A549 (cell line): Measurements from ENCODE around the gene HYAL3. TPM values are rescaled to one million over a fixed set of nuclear protein-coding genes. Genes with fewer than 3 reads are reported as not detected.

Experiments used
- ATAC-seq, 2 experiments: fragments of 200-7000 bp in 1 of 2; fragments of >200 bp in 1 of 2; cut with Nextera tagmentation in 1 of 2; cut with Tn5 transposase in 1 of 2; 3 replicates each; pipeline versions ENCODE4 v1.8.0 to v1.9.1; 2018 to 2020; ENCODE audit warnings: mild to moderate bottlenecking in 1 of 2, moderate library complexity in 1 of 2
- CTCF ChIA-PET: fragments of 300-600 bp; sonication (Branson Sonifier 250); formaldehyde crosslinking; extraction: SDS; loops from one replicate; lab custom pipeline; 2021; ENCODE audit warnings: antibody characterized with exemption, inconsistent platforms; lab: Yijun Ruan, JAX
- POLR2A ChIA-PET: fragments of 350-600 bp; formaldehyde crosslinking; extraction: SDS; loops from one replicate; lab custom pipeline; 2021; ENCODE audit warnings: antibody characterized with exemption, inconsistent platforms; lab: Yijun Ruan, JAX
- DNase-seq, 2 experiments: peaks; one replicate each; pipeline versions ENCODE4 v3.0.0 to v3.0.0-alpha.2; 2011 to 2016; ENCODE audit warnings: low read depth in 1 of 2, low spot score in 1 of 2
- FAIRE-seq: peaks from 2 replicates; lab custom pipeline; 2011; peaks lifted over from hg19 to GRCh38; lab: Jason Lieb, UNC
- H3K27ac ChIP-seq, 2 experiments: fragments of >200 bp; sonication (Bioruptor Twin); formaldehyde crosslinking; 3 replicates each; pipeline ENCODE4 v1.5.1; 2016 to 2017
- H3K4me1 ChIP-seq: fragments of >200 bp; sonication (Bioruptor Twin); formaldehyde crosslinking; 3 replicates; pipeline ENCODE4 v1.6.1; 2016
- H3K4me2 ChIP-seq: fragments of >200 bp; sonication (Bioruptor Twin); formaldehyde crosslinking; 3 replicates; pipeline ENCODE4 v1.6.1; 2016
- H3K4me3 ChIP-seq: fragments of >200 bp; sonication (Bioruptor Twin); formaldehyde crosslinking; 3 replicates; pipeline ENCODE4 v1.5.1; 2016
- H3K9me3 ChIP-seq: fragments of >200 bp; sonication (Bioruptor Twin); formaldehyde crosslinking; 3 replicates; pipeline ENCODE4 v1.6.1; 2016
- CBX8 ChIP-seq: fragments of 200-600 bp; sonication (generic); IDR thresholded peaks from 2 replicates; pipeline ENCODE4 v1.6.1; 2016
- CEBPB ChIP-seq, 2 experiments: fragments of >200 bp in 1 of 2; sonication (Bioruptor Twin) in 1 of 2; formaldehyde crosslinking in 1 of 2; IDR thresholded peaks; 2 replicates each; pipeline ENCODE4 v1.6.1; 2012 to 2016
- CHD2 ChIP-seq: fragments of 150-350 bp; IDR thresholded peaks from 2 replicates; pipeline ENCODE4 v1.6.1; 2014; ENCODE audit warnings: low read length; ENCODE audit not compliant: partially characterized antibody
- CHD4 ChIP-seq: fragments of 200-600 bp; sonication (generic); IDR thresholded peaks from 2 replicates; pipeline ENCODE4 v1.6.1; 2016; ENCODE audit warnings: antibody characterized with exemption, mild to moderate bottlenecking, borderline replicate concordance
- EHF ChIP-seq: fragments of 250-450 bp; sonication (Bioruptor Pico); IDR thresholded peaks from 2 replicates; pipeline ENCODE4 v1.5.0; 2020; ENCODE audit warnings: mild to moderate bottlenecking
- ELK1 ChIP-seq: fragments of 150-350 bp; IDR thresholded peaks from 2 replicates; pipeline ENCODE4 v1.6.1; 2014; ENCODE audit warnings: low read depth, mild to moderate bottlenecking, low read length
- EP300 ChIP-seq, 2 experiments: fragments of >200 bp; sonication (Bioruptor Twin); formaldehyde crosslinking; IDR thresholded peaks; 2 replicates in 1 of 2; 3 replicates in 1 of 2; pipeline ENCODE4 v1.6.1; 2016 to 2017
- ESRRA ChIP-seq: fragments of 150-350 bp; IDR thresholded peaks from 2 replicates; pipeline ENCODE4 v1.6.1; 2014; ENCODE audit warnings: mild to moderate bottlenecking, low read length, borderline replicate concordance
- FOSB ChIP-seq: fragments of 250-450 bp; sonication (Bioruptor Pico); IDR thresholded peaks from 2 replicates; pipeline ENCODE4 v1.5.0; 2020; ENCODE audit warnings: mild to moderate bottlenecking, moderate library complexity
- FOSL2 ChIP-seq, 2 experiments: fragments of 450-650 bp in 1 of 2; fragments of >200 bp in 1 of 2; sonication (Bioruptor Twin) in 1 of 2; formaldehyde crosslinking; IDR thresholded peaks; 2 replicates each; pipeline versions ENCODE4 v1.5.0 to v1.6.1; 2016 to 2020; ENCODE audit warnings: mild to moderate bottlenecking in 1 of 2, moderate library complexity in 1 of 2
- FOXS1 ChIP-seq: fragments of 250-450 bp; sonication (Bioruptor Pico); IDR thresholded peaks from 2 replicates; pipeline ENCODE4 v1.5.0; 2020; ENCODE audit warnings: mild to moderate bottlenecking, moderate library complexity
- HDAC2 ChIP-seq: fragments of 200-600 bp; sonication (generic); IDR thresholded peaks from 2 replicates; pipeline ENCODE4 v1.6.1; 2016
- HES2 ChIP-seq: fragments of >200 bp; sonication (Bioruptor Twin); formaldehyde crosslinking; IDR thresholded peaks from 2 replicates; pipeline ENCODE4 v1.6.1; 2016
- HEYL ChIP-seq: fragments of 250-450 bp; sonication (Bioruptor Pico); IDR thresholded peaks from 2 replicates; pipeline ENCODE4 v1.8.0; 2021; ENCODE audit warnings: mild to moderate bottlenecking, moderate library complexity
- HOXA7 ChIP-seq: fragments of 250-450 bp; sonication (Bioruptor Pico); IDR thresholded peaks from 2 replicates; pipeline ENCODE4 v1.5.0; 2020; ENCODE audit warnings: mild to moderate bottlenecking, moderate library complexity
- HOXB13 ChIP-seq: fragments of 250-450 bp; sonication (Bioruptor Pico); IDR thresholded peaks from 2 replicates; pipeline ENCODE4 v1.5.0; 2020; ENCODE audit warnings: low read depth, mild to moderate bottlenecking, moderate library complexity
- HOXB5 ChIP-seq: fragments of 250-450 bp; sonication (Bioruptor Pico); IDR thresholded peaks from 2 replicates; pipeline ENCODE4 v1.5.0; 2020; ENCODE audit warnings: mild to moderate bottlenecking, moderate library complexity
- JUN ChIP-seq, 2 experiments: fragments of >200 bp; sonication (Bioruptor Twin); formaldehyde crosslinking; IDR thresholded peaks; 2 replicates in 1 of 2; 3 replicates in 1 of 2; pipeline ENCODE4 v1.6.1; 2016 to 2017
- JUNB ChIP-seq: fragments of >200 bp; sonication (Bioruptor Twin); formaldehyde crosslinking; IDR thresholded peaks from 2 replicates; pipeline ENCODE4 v1.6.1; 2016
- KDM5A ChIP-seq: fragments of 200-600 bp; sonication (generic); IDR thresholded peaks from 2 replicates; pipeline ENCODE4 v1.6.1; 2016; ENCODE audit warnings: antibody characterized with exemption, mild to moderate bottlenecking
- MAFK ChIP-seq: fragments of 450-650 bp; IDR thresholded peaks from 2 replicates; pipeline ENCODE4 v1.6.1; 2014; ENCODE audit not compliant: partially characterized antibody
- MAX ChIP-seq: IDR thresholded peaks from 2 replicates; pipeline ENCODE4 v1.6.1; 2012
- PBX3 ChIP-seq: IDR thresholded peaks from 2 replicates; pipeline ENCODE4 v1.6.1; 2012
- PHF8 ChIP-seq: fragments of 200-600 bp; sonication (generic); IDR thresholded peaks from 2 replicates; pipeline ENCODE4 v1.6.1; 2016; ENCODE audit warnings: low read depth, mild to moderate bottlenecking, antibody characterized with exemption, moderate library complexity, borderline replicate concordance
- RCOR1 ChIP-seq: fragments of 150-350 bp; IDR thresholded peaks from 2 replicates; pipeline ENCODE4 v1.6.1; 2014; ENCODE audit warnings: antibody characterized with exemption, low read length, low read depth
- REST ChIP-seq: fragments of 200-600 bp; sonication (generic); IDR thresholded peaks from 2 replicates; pipeline ENCODE4 v1.6.1; 2016; ENCODE audit warnings: antibody characterized with exemption, mild to moderate bottlenecking, moderate library complexity
- RFX5 ChIP-seq: fragments of 450-650 bp; IDR thresholded peaks from 2 replicates; pipeline ENCODE4 v1.7.1; 2014; ENCODE audit warnings: antibody characterized with exemption, mild to moderate bottlenecking, moderate library complexity
- RNF2 ChIP-seq: fragments of 200-600 bp; sonication (generic); IDR thresholded peaks from 2 replicates; pipeline ENCODE4 v1.6.1; 2016; ENCODE audit warnings: low read depth, mild to moderate bottlenecking, antibody characterized with exemption, moderate library complexity, borderline replicate concordance
- TP53 ChIP-seq: fragments of 250-450 bp; sonication (Bioruptor Pico); IDR thresholded peaks from 2 replicates; pipeline ENCODE4 v1.5.0; 2021; ENCODE audit warnings: mild to moderate bottlenecking, moderate library complexity
- ZSCAN20 ChIP-seq: fragments of 250-450 bp; sonication (Bioruptor Pico); IDR thresholded peaks from 2 replicates; pipeline ENCODE4 v1.8.0; 2022; ENCODE audit warnings: mild to moderate bottlenecking, moderate library complexity
- WGBS: methylation state at CpG from one replicate; pipeline ENCODE4 v1.1.6; 2017; ENCODE audit errors: missing lambda C conversion rate; 5-methylcytosine and 5-hydroxymethylcytosine counted together
- polyA plus RNA-seq, 4 experiments: library from polyadenylated mRNA; depleted of rRNA in 3 of 4; stranded (reverse); fragments of >200 nt; fragmentation: RNase III in 1 of 4; extraction: RNeasy Plus Mini Kit Qiagen cat#74134 plus additional on column Dnase treatment in 1 of 4; gene quantifications; 2 replicates in 3 of 4; 3 replicates in 1 of 4; pipeline ENCODE4 v1.2.3, GENCODE V29; 2011 to 2017

Gene HYAL3
- polyA plus RNA-seq, 2 of the 4 experiments (the other 2 are of a cell fraction): 3.0 to 5.0 TPM

- TF ChIP-seq ELK1: no peak
- TF ChIP-seq RNF2: no peak
- no peak for TF ChIP-seq CHD4
- no peak for TF ChIP-seq RFX5
- no peak for TF ChIP-seq HDAC2
- TF ChIP-seq CBX8: no peak
- TF ChIP-seq RCOR1: no peak
- no peak for TF ChIP-seq FOXS1 (CRISPR knock-in tag)
- no peak for TF ChIP-seq CEBPB (IDR thresholded peaks at IDR 0.05)
- 0 out of 2 replicates have a peak, but pooled peaks have one; percentile 48 for TF ChIP-seq HOXB13 (CRISPR knock-in tag)
- TF ChIP-seq PHF8: peak; percentile 43; the same call in 1 of the 2 replicates
- peak in 1 of 2 experiments; percentile 73; a peak in 3 of 5 replicates for TF ChIP-seq JUN (IDR thresholded peaks at IDR 0.05)
- no peak for TF ChIP-seq MAFK
- peak; percentile 38 for TF ChIP-seq MAX
- no peak for TF ChIP-seq TP53
- no peak for TF ChIP-seq ZSCAN20
- TF ChIP-seq FOSL2 (IDR thresholded peaks at IDR 0.05): no peak
- TF ChIP-seq FOSL2 (CRISPR knock-in tag; IDR thresholded peaks at IDR 0.05): no peak
- TF ChIP-seq HOXB5 (CRISPR knock-in tag): peak; percentile 80; the same call in 1 of the 2 replicates
- no peak for TF ChIP-seq JUNB
- TF ChIP-seq EHF (CRISPR knock-in tag): no peak
- no peak for TF ChIP-seq EP300 (IDR thresholded peaks at IDR 0.05)
- TF ChIP-seq FOSB (CRISPR knock-in tag): no peak
These were observed 6.8 kb downstream of the HYAL3 start, which contains the start of gene IFRD2 (continued) for GRCh38 chr3:50292159-50293078.

GRCh38 chr3:50290161-50290641, 9.0 kb downstream of the HYAL3 start:
- POLR2A ChIA-PET: no interaction called here

More at GRCh38 chr3:50290161-50290641, 9.0 kb downstream of the HYAL3 start:
- Histone ChIP-seq H3K27ac (peak overlapping the region in 1 of 2 experiments; percentile 95; a peak in 2 of 6 replicates), H3K4me2 (peak overlapping the region; percentile 81; the same call in 2 of the 3 replicates), H3K4me3 (no peak overlapping the region), H3K4me1 (peaks cover 13% of the 10 kb centered on the region; the same call in 2 of the 3 replicates), H3K9me3 (no peaks in the 10 kb centered on the region)
- FAIRE-seq (no peak), DNase-seq (no peak), ATAC-seq (no peak)
- TF ChIP-seq EP300 (IDR thresholded peaks at IDR 0.05): no peak
- TF ChIP-seq ESRRA: no peak
- TF ChIP-seq TP53: no peak
- TF ChIP-seq HES2: no peak
- TF ChIP-seq HEYL (CRISPR knock-in tag): no peak
- TF ChIP-seq JUNB: no peak
- TF ChIP-seq HOXA7: no peak
- no peak for TF ChIP-seq CHD2
- no peak for TF ChIP-seq RNF2
- TF ChIP-seq REST: no peak
- TF ChIP-seq KDM5A: no peak
- no peak for TF ChIP-seq FOXS1 (CRISPR knock-in tag)
- TF ChIP-seq FOSB (CRISPR knock-in tag): no peak
- no peak for TF ChIP-seq PBX3
- no peak for TF ChIP-seq ELK1
- CTCF ChIA-PET: interaction anchor here (0.7 to 1.5 kb wide), 3 partner anchors 13 to 60 kb away, joined by 3 to 4 read pairs (median 3); partner anchors contain the start of genes CYB561D2 and NPRL2
- 96% methylated on average over 8 of the region's 16 CpGs for WGBS
